Activated CD8-positive, alpha-beta memory T cell treated with anti-CD3 and anti-CD28 coated beads for 36 hours (primary cell): ENCODE data around the gene SGPP2. TPM values are rescaled to one million over a fixed set of nuclear protein-coding genes. Genes with fewer than 3 reads are reported as not detected.

ENCODE experiments used
- CTCF ChIA-PET: fragments of 350-600 bp; sonication (Branson Sonifier 250); formaldehyde crosslinking; loops from one replicate; lab custom pipeline; 2021; ENCODE audit warnings: antibody characterized with exemption; lab: Charles Lee
- POLR2A ChIA-PET: fragments of 350-600 bp; sonication (Branson Sonifier 250); formaldehyde crosslinking; loops from one replicate; lab custom pipeline; 2021; ENCODE audit warnings: antibody characterized with exemption; lab: Charles Lee
- total RNA-seq, 2 experiments: library from RNA; stranded (reverse); gene quantifications; one replicate each; pipeline ENCODE4 v1.2.3, GENCODE V29; 2021

SGPP2 gene
- total RNA-seq, 2 experiments from 2014 or later: 5.6 to 5.7 TPM

DNA sequence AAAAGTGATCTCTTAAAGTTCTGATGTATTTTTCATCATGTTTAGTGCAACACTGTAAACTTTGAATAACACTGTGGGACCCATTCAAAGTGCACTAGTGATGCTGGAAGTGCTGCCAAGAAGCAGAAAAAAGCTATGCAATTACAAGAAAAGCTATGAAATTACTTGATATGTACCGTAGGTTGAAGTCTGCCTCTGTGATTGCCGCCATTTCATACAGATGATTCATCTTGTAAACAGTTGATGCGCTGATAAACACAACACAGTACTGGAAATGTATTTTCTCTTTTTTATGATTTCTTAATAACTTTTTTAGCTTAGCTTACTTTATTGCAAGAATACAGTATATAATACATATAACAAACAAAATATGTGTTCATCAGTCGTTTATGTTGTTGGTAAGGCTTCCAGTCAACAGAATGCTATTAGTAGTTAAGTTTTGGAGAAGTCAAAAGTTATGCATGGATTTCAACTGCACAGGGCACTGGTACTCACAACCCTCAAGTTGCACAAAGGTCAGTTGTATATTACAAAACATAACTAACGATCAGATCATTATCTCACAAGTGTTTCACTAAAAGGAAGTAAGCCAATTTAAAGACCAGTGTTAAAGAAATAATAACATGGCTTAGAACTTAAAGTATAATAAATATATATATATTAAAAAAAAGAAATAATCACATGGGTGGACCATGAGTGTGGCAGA, 82.0 kb downstream of the SGPP2 start:
- CTCF ChIA-PET: no interaction called here
- POLR2A ChIA-PET: interaction anchor here (0.7 kb wide), 1 partner anchor 386 kb away, joined by 5 read pairs; no protein-coding TSS in a partner anchor

DNA sequence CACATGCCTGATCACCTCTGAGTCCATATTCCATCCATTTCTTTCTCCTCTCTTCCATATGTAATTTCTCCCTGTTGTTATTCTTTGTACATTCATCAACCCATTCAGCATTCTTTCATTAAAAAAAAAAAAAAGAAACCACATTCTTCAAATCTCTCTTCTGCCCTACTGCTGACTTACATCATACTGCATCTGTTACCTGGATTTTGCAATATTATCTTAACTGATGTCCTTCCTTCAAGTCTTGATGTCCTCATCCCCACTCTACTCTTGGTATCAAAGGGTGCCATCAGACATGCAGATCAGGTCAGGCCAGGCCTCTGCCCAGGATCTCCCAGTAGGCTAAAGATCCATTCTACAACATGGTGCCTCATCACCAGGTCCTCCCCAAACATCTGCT, 90.6 kb downstream of the SGPP2 start:
- ChIA-PET POLR2A (no interaction called here), CTCF (no interaction called here)

DNA sequence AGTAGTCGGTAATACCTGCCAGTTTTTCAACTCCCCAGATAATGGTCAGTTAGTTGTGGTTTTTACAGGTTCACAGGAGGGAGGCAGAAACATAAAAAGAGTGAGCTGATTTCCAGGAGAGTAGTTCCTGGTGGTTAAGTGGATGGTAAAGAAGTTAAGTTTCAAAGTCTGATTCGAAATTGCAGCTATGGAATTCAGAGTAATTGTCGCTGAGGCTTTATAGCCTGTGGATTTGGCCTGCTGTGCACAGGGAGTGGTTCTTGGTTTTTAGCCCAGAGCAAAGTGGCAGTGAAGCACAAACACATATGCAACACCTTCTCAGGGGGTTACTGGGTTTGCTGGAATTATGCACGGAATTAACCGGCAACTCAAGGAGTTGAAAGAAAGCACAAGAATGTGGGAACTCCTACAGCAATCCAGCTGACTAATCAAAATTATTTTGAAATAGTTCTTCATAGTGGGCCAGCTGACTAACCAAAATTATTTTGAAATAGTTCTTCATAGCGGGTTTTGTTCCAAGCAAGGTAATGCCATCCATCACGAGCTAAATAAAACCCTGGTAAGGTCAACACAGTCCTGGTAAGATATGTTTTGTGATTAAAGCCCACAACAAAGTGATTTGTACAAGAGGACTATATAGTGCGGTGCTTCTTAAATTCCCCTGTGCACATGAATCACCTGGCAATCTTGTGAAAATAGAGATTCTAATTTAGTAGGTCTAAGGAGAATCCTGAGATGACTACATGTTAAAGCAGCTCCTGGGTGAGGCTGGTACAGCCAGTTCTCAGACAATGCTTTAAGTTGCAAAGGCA, 94.4 kb downstream of the SGPP2 start:
- ChIA-PET CTCF (no interaction called here), POLR2A (no interaction called here)

DNA sequence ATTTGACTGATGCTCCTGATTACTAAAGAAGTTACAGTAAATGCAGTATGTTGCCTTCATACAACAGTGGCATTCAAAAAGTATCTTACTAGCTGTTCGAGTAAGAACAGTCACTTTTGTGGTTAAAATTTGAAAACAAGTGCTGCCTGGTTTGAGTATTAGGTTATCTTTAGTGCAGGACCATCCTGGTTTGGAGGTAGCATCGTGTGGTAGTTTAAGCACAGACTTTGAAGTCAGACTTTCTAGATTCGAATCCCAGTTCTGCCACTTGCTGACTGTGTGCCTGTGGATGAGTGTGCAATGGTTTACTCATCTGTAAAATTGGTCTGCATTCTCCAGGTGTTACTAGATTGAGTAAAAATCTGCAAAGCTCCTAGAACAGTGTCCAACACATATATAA, 96.8 kb downstream of the SGPP2 start:
- ChIA-PET CTCF (no interaction called here), POLR2A (no interaction called here)

DNA sequence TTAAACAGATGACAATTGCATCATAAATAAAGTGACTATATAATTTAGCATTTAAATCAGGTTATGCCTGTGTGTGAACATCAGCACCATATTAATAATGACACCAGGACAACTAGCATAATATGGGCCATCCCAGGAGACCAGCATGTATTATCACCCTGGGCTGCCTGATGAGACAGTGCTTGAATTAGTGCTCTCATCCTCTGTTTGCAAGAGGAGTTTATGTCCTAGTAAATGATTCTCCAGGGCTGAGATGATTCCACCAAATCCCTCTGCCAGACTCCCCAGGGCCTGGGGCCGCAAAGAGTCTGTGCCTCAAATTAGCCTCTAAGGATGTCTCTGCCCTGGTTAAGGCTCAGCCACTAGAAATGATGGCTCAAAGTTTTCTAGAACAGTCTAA, 97.7 kb downstream of the SGPP2 start:
- POLR2A ChIA-PET: no interaction called here
- CTCF ChIA-PET: no interaction called here

DNA sequence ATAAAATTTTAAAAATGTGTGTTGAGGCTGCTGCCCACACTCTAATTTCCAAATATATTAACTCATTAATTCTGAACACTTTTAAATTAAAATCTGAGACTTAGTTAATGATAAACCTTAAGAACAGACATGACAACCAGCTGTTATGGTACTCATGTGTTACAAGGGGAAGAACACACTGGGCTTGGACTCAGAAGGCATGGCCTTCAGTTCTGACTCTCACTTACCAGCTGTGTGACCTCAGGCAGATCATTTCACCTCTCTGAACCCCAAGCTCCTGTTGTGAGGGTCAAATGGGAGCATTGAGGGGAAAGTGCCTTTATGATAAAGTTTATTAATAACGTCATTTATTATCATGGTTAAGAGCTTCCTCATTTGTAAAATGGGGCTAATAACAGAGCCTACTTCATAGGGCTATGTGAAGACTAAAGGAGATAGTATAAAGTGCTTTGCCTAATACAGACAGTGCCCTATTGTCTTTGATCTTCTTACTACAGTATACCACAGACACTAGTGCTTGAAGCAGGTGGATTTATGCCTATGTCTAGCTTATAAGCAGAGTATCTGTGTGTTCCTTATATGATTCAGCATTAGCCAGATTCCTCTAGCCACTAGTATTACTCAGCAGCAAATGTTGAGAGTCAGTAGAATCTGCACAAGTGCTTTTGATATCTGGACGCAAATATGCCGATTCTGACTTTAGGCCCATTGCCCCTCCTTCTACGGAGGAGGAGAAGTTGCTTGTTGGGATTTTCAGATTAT, 99.6 kb downstream of the SGPP2 start:
- ChIA-PET POLR2A (no interaction called here), CTCF (no interaction called here)

DNA sequence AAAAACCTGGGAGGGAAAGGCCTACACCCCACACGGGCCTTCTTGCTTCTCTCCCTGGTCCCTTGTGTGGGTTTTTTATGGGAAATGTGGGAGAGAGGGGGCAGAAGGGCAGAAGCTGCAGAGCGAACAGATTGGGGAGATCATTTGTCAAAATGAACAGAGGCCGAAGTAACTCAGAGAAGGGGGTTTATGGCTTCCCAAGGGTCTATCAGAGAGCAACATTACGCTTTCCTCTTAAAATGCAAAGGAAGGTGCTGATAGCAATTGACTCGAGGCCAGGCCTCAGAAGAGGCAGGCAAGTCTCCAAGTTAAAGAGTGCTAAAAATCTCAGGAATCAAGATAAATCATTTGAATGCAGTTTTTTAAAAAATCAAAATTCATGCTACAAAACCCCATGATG, 101.5 kb downstream of the SGPP2 start:
- ChIA-PET POLR2A (no interaction called here), CTCF (no interaction called here)

DNA sequence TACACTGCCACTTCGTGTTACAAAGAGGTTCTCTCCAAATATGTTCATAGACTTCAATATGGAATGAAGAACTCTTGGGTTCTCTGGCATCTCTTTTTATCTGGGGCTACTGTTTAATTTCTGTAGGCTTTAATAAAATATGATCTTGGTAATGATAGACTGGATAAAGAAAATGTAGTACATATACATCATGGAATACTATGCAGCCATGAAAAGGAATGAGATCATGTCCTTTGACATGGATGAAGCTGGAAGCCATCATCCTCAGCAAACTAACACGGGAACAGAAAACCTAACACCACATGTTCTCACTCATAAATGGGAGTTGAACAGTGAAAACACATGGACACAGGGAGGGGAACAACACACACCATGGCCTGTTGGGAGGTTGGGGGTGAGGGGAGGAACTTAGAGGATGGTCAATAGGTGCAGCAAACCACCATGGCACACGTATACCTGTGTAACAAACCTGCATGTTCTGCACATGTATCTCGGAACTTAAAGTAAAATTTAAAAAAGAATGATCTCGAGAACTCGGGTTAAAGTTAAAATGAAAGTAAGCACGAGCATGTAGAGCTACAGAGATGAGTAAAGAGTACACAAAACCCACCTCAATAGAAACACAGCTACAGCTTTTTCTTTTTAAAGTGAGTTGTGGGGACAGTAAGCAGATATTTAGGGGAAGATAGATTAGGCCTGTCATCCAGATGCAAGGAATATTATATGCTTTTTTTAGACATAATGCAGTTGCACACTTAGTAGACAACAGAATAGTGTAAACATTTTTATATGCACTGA, 102.3 kb downstream of the SGPP2 start:
- CTCF ChIA-PET: no interaction called here
- POLR2A ChIA-PET: no interaction called here

DNA sequence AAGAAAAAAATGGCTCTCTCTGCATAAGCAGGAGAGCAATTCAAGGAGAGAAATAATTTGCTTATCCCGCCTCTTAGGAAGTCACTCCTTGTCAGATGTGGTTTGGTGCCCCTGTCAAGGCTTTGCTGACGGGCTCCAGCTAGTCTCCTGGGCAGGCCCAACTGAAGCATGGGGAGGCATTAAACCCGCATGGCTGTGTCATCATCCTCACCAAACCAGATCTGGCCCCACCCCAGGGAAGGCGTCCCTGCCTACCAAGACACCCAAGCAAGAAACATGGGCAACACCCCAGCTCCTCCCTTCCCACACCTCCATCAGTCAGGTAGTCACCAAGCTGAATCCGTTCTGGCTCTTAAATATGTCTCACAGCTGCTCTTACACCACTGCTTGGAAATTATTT, 108.0 kb downstream of the SGPP2 start:
- ChIA-PET CTCF (no interaction called here), POLR2A (no interaction called here)

DNA sequence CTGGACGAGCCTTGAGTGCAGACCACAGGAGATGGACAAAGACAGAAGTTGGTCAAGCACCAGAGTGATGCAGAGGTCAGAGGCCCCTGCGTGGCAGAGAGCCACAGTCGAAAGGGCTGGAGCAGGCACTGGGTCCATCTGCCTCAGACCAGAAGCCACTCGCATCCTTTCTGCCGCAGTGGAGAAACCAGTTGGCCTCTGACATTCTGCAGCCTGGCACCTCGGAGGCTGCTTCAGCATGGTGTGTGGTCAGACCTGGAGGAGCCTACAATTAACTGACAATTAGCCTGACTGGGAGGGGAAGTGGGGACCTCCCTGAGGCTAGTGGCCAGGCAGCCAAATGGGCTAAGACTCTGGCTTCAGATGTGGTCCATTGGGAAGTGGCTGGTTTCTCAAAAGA, 111.1 kb downstream of the SGPP2 start:
- ChIA-PET POLR2A (no interaction called here), CTCF (no interaction called here)

DNA sequence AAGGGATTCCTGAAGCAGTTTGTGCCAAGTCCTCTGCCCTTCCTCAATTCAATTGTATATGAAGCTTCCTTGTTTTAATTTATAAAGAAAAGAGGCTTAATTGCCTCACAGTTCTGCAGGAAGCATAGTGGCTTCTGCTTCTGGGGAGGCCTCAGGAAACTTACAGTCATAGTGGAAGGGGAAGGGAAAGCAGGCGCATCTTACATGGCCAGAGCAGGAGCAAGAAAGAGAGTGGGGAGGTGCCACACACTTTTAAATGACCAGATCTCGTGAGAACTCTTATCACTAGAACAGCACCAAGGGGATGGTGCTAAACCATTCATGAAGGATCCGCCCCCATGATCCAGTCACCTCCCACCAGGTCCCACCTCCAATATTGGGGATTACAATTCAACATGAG, 114.2 kb downstream of the SGPP2 start:
- ChIA-PET POLR2A (no interaction called here), CTCF (no interaction called here)

DNA sequence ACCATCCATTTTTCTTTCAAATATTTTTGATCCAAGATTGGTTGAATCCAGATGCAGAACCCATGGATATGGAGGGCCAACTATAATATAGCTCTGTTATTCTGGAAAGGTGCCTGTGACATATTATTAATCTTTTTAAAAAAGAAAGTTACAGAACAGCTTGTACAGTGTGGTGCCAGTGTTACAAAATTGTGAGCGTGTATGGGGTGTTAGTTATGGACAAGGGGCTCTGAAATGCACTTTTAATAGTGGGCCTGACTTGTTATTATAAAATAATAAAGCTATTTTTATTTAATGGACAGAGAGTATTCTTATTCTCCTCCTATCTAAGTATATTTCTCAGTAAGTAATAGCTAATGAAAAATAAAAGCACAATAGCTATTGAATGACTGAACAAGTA, 120.3 kb downstream of the SGPP2 start:
- ChIA-PET CTCF (no interaction called here), POLR2A (no interaction called here)

DNA sequence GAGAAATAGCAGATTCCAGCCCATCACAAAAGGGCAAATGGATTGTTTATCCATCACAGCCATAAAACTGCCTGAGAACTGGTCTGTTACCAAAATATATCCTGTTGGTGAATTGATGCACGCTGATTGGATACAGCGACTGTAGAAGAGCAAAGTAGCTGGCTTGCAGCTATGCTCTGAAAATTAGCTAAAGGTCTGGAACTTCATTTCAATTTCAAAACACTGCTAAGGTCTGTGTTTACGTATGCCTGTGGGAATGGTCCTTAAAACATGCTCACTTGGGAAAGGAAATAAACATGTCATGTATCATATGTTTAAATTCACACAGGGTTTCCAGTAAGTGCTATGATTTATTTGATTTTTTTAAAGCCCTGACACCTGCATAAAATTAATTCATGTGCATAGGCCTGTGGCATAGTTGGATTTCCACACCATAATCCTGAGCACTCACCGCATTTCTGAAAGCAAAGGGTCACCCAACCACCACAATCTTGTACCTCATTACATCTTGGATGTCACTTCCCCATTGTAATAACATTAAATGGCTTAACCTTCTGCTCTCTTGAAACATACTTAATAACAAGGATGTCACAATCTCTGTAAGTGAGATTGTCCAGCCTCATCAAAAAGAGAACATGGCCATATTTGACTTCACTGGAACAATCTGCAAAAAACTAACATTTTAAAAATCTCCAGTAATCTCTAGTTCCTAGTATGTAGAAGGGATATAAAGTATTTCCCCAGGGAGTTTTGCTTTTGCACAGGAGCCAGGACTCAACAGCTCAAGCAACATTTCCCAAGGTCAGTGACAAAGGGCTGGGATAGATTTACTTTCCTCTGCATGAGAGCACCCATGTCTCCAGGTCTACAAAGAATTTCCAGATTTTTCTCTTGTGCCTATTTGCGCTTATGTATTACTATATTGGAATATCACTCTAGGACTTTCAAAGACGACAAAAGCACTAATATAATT, 121.8 kb downstream of the SGPP2 start:
- CTCF ChIA-PET: no interaction called here
- POLR2A ChIA-PET: interaction anchor here (0.6 kb wide), 1 partner anchor 528 kb away, joined by 3 read pairs; no protein-coding TSS in a partner anchor

DNA sequence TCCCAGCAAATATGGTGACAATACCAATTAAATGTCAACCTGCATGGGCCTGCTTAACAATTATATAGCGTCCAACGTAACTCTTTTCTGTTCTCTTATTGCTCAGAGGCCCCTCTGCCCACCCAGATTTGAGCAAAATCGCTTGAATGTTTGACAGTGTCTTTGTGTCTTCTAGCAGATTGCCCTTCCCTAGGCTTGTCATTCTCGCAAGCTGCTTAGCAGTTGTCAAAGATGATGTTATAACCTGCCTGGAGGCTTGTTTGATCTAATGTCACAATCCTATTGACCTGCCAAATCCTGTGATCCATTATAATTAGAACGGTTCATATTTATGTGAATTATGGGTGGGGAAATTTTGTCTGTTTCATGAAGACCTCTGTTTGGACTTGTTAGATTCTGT, 122.7 kb downstream of the SGPP2 start:
- ChIA-PET CTCF (no interaction called here), POLR2A (interaction anchor here (0.6 kb wide), 1 partner anchor 527 kb away, joined by 3 read pairs; no protein-coding TSS in a partner anchor)

DNA sequence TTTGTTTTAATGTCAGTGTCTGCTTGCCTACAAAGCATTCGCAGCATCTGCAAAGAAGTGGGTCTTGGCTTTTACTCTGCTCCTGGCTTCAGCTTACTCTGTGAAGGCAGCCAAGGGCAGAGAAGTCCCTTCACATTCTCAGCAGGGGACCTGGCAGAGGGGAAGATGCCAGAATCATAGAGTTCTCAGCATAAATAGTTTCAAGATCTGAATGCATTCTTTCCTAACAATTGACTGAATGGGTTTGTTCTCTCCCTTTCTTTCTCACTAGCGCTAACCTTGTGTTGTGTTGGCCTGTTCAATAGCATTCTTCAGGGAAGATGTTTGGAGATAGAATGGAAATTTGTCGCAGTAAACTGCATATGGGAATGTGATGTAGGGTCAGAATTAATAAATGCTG, 124.6 kb downstream of the SGPP2 start:
- ChIA-PET CTCF (no interaction called here), POLR2A (no interaction called here)

DNA sequence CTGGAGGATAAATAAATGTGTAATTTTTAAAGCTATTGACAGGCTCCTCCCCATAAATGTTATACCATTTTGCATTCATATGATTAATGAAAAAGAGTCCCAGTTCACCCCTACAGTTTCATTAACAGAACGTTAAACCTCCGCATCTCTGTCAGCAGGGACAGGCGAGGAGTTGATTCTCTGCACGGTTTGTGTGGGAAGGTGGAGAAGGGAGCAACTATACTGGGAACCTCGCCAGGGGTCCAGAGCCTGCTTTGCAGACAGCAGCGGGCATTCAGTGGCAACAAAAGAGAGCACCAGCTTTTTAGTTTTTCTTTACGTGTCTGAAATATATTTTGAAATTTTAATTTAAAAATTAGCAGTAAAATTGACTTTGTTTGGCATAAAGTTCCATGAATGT, 130.2 kb downstream of the SGPP2 start:
- ChIA-PET CTCF (no interaction called here), POLR2A (no interaction called here)

DNA sequence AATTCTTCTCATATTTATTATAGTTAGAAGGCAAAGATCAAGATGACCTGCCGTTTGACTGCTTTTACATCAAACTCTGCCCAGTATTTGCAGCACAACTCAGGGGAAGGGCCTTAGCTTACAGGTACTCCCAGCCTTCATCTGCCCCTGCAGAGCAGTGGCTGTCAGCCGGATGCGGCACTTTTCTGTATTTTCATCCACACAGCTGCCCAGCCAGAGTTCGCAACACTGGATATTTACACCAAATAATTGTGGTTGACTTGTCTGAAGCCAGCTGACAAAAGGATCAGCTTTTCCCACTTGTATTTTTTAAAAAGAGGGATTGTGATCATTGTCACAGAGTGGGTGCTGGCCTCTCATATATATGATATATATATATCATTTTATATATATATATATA, 136.8 kb downstream of the SGPP2 start:
- POLR2A ChIA-PET: interaction anchor here (0.7 kb wide), 1 partner anchor 523 kb away, joined by 4 read pairs; no protein-coding TSS in a partner anchor
- CTCF ChIA-PET: interaction anchor here (2.4 kb wide), 1 partner anchor 241 kb away, joined by 6 read pairs; a partner anchor contains a TSS
